ENCODE results near the gene ABHD17A.
A peak's percentile ranks its signal among the peaks of the same experiment; 100 is the strongest.

The ABHD17A gene

GRCh38 chr19:1863638-1864479 lies 21.4 kb downstream of the ABHD17A start:
- Histone ChIP-seq H3K27ac (ENCODE audit: low read length, poor library complexity, severe bottlenecking) (peak overlapping the region; percentile 80), H3K14ac (ENCODE audit: low read length in 2 of 2) (no peak overlapping the region), H2AK5ac (ENCODE audit: low read length, severe bottlenecking) (no peak overlapping the region), H3K23ac (ENCODE audit: low read length in 2 of 2) (no peak overlapping the region), H3K36me3 (ENCODE audit: control insufficient read depth in 1 of 2, insufficient read depth in 2 of 2, low read depth in 1 of 2, low read length in 2 of 2) (peaks cover 0 to 7% of the 10 kb centered on the region in 2 experiments), H3K4ac (ENCODE audit: low read depth in 1 of 2, low read length in 2 of 2) (peak overlapping the region in 1 of 2 experiments; percentile 75), H3K9me3 (ENCODE audit: control insufficient read depth, low read length) (no peaks in the 10 kb centered on the region), H2BK15ac (ENCODE audit: low read depth, poor library complexity, severe bottlenecking) (peak overlapping the region; percentile 83), H3K4me3 (ENCODE audit: insufficient read depth in 1 of 2, low read depth in 1 of 2, low read length in 2 of 2) (peak overlapping the region; percentile 79 to 97), H3K4me1 (ENCODE audit: control insufficient read depth, insufficient read depth, low read depth, low read length) (peaks cover 42% of the 10 kb centered on the region), H2BK120ac (ENCODE audit: low read depth, low read length) (peak overlapping the region; percentile 91), H3K18ac (ENCODE audit: low read depth in 1 of 2, low read length in 2 of 2) (peak overlapping the region; percentile 63 to 95), H3K79me1 (replicated peaks; ENCODE audit: low read length, poor library complexity, severe bottlenecking) (peaks cover 17% of the 10 kb centered on the region), H3K9ac (ENCODE audit: low read length) (peak overlapping the region; percentile 91), H4K8ac (ENCODE audit: low read length) (peak overlapping the region; percentile 92), H2BK12ac (ENCODE audit: low read length in 2 of 2) (peak overlapping the region in 1 of 2 experiments; percentile 55), H2BK5ac (ENCODE audit: low read depth, low read length, poor library complexity, severe bottlenecking) (peak overlapping the region; percentile 92), H2AFZ (ENCODE audit: low read depth, low read length) (peak overlapping the region; percentile 92), H3K27me3 (ENCODE audit: control insufficient read depth in 1 of 2, insufficient read depth in 1 of 2, low read length in 2 of 2) (no peaks in the 10 kb centered on the region), H4K91ac (ENCODE audit: low read length) (peak overlapping the region; percentile 75), H3K4me2 (ENCODE audit: low read length, poor library complexity, severe bottlenecking) (peak overlapping the region; percentile 95)
- 1% methylated on average over 60 of the region's 115 CpGs for WGBS
- peak; percentile 93 for DNase-seq

- H4K91ac ChIP-seq (ENCODE audit: low read length), result peak within 1 kb of the TSS; percentile 75
These were observed 22.0 kb downstream of the ABHD17A start, which contains the start of gene KLF16 for GRCh38 chr19:1863328-1863637. TSS of gene KLF16 (minus strand) at chr19:1863579. CDS start at chr19:1863497, 82 bp downstream.

GRCh38 chr19:1862424-1863327 lies 22.6 kb downstream of the ABHD17A start:
- H3K4me2 ChIP-seq (ENCODE audit: low read length, poor library complexity, severe bottlenecking), result peak overlapping the region; percentile 76

More at GRCh38 chr19:1863328-1863637, 22.0 kb downstream of the ABHD17A start, which contains the start of gene KLF16:
- Histone ChIP-seq H3K4me1 (ENCODE audit: control insufficient read depth, insufficient read depth, low read depth, low read length) (peaks cover 47% of the 10 kb centered on the region), H3K18ac (ENCODE audit: low read depth in 1 of 2, low read length in 2 of 2) (peak within 1 kb of the TSS; percentile 95 to 98), H2AK5ac (ENCODE audit: low read length, severe bottlenecking) (no peak within 1 kb of the TSS), H3K4me3 (ENCODE audit: insufficient read depth in 1 of 2, low read depth in 1 of 2, low read length in 2 of 2) (peak within 1 kb of the TSS; percentile 85 to 97), H3K9me3 (ENCODE audit: control insufficient read depth, low read length) (no peaks in the 10 kb centered on the region), H4K8ac (ENCODE audit: low read length) (peak within 1 kb of the TSS; percentile 92), H3K27ac (ENCODE audit: low read length, poor library complexity, severe bottlenecking) (peak within 1 kb of the TSS; percentile 80), H2AFZ (ENCODE audit: low read depth, low read length) (peak within 1 kb of the TSS; percentile 92), H2BK15ac (ENCODE audit: low read depth, poor library complexity, severe bottlenecking) (peak within 1 kb of the TSS; percentile 89), H3K27me3 (ENCODE audit: control insufficient read depth in 1 of 2, insufficient read depth in 1 of 2, low read length in 2 of 2) (no peaks in the 10 kb centered on the region), H2BK5ac (ENCODE audit: low read depth, low read length, poor library complexity, severe bottlenecking) (peak within 1 kb of the TSS; percentile 92), H2BK12ac (ENCODE audit: low read length in 2 of 2) (peak within 1 kb of the TSS in 1 of 2 experiments; percentile 89), H3K79me1 (replicated peaks; ENCODE audit: low read length, poor library complexity, severe bottlenecking) (peaks cover 14% of the 10 kb centered on the region), H3K23ac (ENCODE audit: low read length in 2 of 2) (peak within 1 kb of the TSS in 1 of 2 experiments; percentile 90), H3K14ac (ENCODE audit: low read length in 2 of 2) (peak within 1 kb of the TSS in 1 of 2 experiments; percentile 98), H3K36me3 (ENCODE audit: control insufficient read depth in 1 of 2, insufficient read depth in 2 of 2, low read depth in 1 of 2, low read length in 2 of 2) (peaks cover 0 to 7% of the 10 kb centered on the region in 2 experiments), H3K4me2 (ENCODE audit: low read length, poor library complexity, severe bottlenecking) (peak within 1 kb of the TSS; percentile 95), H2BK120ac (ENCODE audit: low read depth, low read length) (peak within 1 kb of the TSS; percentile 91), H3K9ac (ENCODE audit: low read length) (peak within 1 kb of the TSS; percentile 91), H3K4ac (ENCODE audit: low read depth in 1 of 2, low read length in 2 of 2) (peak within 1 kb of the TSS; percentile 75 to 97)
- no CpG with 5 or more reads among the region's 63 CpGs for WGBS
- DNase-seq, result no peak

More at GRCh38 chr19:1862424-1863327, 22.6 kb downstream of the ABHD17A start:
- H2AK5ac ChIP-seq (ENCODE audit: low read length, severe bottlenecking), result no peak overlapping the region
- no peak for DNase-seq
- peak overlapping the region; percentile 89 for H2BK15ac ChIP-seq (ENCODE audit: low read depth, poor library complexity, severe bottlenecking)
- H3K14ac ChIP-seq (ENCODE audit: low read length in 2 of 2), result peak overlapping the region in 1 of 2 experiments; percentile 98
- H3K9ac ChIP-seq (ENCODE audit: low read length), result peak overlapping the region; percentile 91
- H3K4me3 ChIP-seq (ENCODE audit: insufficient read depth in 1 of 2, low read depth in 1 of 2, low read length in 2 of 2), result peak overlapping the region; percentile 85 to 97
- H4K91ac ChIP-seq (ENCODE audit: low read length), result peak overlapping the region; percentile 64
- peaks cover 0 to 11% of the 10 kb centered on the region in 2 experiments for H3K36me3 ChIP-seq (ENCODE audit: control insufficient read depth in 1 of 2, insufficient read depth in 2 of 2, low read depth in 1 of 2, low read length in 2 of 2)
- peaks cover 52% of the 10 kb centered on the region for H3K4me1 ChIP-seq (ENCODE audit: control insufficient read depth, insufficient read depth, low read depth, low read length)
- H2BK12ac ChIP-seq (ENCODE audit: low read length in 2 of 2), result peak overlapping the region in 1 of 2 experiments; percentile 89
- peak overlapping the region; percentile 32 for H4K8ac ChIP-seq (ENCODE audit: low read length)
- peak overlapping the region in 1 of 2 experiments; percentile 97 for H3K4ac ChIP-seq (ENCODE audit: low read depth in 1 of 2, low read length in 2 of 2)
- H2BK120ac ChIP-seq (ENCODE audit: low read depth, low read length), result peak overlapping the region; percentile 71
- H2BK5ac ChIP-seq (ENCODE audit: low read depth, low read length, poor library complexity, severe bottlenecking), result peak overlapping the region; percentile 63
- peaks cover 12% of the 10 kb centered on the region for H3K79me1 ChIP-seq (replicated peaks; ENCODE audit: low read length, poor library complexity, severe bottlenecking)
- peak overlapping the region; percentile 28 for H3K27ac ChIP-seq (ENCODE audit: low read length, poor library complexity, severe bottlenecking)
- no peaks in the 10 kb centered on the region for H3K9me3 ChIP-seq (ENCODE audit: control insufficient read depth, low read length)
- H3K18ac ChIP-seq (ENCODE audit: low read depth in 1 of 2, low read length in 2 of 2), result peak overlapping the region; percentile 87 to 98
- peak overlapping the region in 1 of 2 experiments; percentile 90 for H3K23ac ChIP-seq (ENCODE audit: low read length in 2 of 2)
- WGBS, result 1% methylated on average over 72 of the region's 109 CpGs
- H3K27me3 ChIP-seq (ENCODE audit: control insufficient read depth in 1 of 2, insufficient read depth in 1 of 2, low read length in 2 of 2), result no peaks in the 10 kb centered on the region
- peak overlapping the region; percentile 37 for H2AFZ ChIP-seq (ENCODE audit: low read depth, low read length)
